ENCODE measurements around the gene ABCC12. TPM values are rescaled to one million over a fixed set of nuclear protein-coding genes. Genes with fewer than 3 reads are reported as not detected.

ABCC12 gene
- total and polyA plus RNA-seq, 2 of the 8 experiments (the other 6 are each of a cell fraction or from before 2014, with no cell fraction given) = 0.05 TPM; not detected in 1

DNA sequence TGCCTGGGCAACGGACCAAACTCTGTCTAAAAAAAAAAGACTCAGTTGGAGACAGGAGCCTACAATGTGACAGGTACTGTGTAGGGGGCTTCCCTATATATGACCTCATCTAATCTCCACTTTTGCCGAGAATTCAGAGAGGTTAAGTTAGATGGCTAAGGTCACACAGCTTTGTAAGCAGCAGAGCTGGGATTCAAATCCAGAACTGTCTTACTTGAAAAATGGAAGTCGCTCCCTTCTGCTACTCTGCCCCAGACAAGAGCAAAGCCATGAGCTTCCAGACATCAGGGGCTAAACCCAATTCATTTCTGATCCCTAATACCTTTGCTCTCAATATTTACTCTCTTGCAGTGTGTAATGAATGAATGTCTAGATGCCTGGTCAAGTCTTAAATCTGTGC, 41.5 kb upstream of the ABCC12 start (continued):
- TF ChIP-seq RAD21 (IDR thresholded peaks at IDR 0.05 in 1 of 2, conservative IDR thresholded peaks at IDR 0.05 in 1 of 2; ENCODE audit: low read depth in 2 of 2, low read length in 2 of 2) = no peak
- TF ChIP-seq BCL11A (IDR thresholded peaks at IDR 0.05; ENCODE audit: low read depth in 2 of 2, low read length in 2 of 2) = no peak
- no peak for TF ChIP-seq SIN3A (conservative IDR thresholded peaks at IDR 0.05 in 1 of 2, IDR thresholded peaks at IDR 0.05 in 1 of 2; ENCODE audit: low read depth in 1 of 2, low read length in 2 of 2)
- TF ChIP-seq, protein P1, sequence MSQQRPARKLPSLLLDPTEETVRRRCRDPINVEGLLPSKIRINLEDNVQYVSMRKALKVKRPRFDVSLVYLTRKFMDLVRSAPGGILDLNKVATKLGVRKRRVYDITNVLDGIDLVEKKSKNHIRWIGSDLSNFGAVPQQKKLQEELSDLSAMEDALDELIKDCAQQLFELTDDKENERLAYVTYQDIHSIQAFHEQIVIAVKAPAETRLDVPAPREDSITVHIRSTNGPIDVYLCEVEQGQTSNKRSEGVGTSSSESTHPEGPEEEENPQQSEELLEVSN (IDR thresholded peaks at IDR 0.05) = no peak
- TF ChIP-seq, protein P2, sequence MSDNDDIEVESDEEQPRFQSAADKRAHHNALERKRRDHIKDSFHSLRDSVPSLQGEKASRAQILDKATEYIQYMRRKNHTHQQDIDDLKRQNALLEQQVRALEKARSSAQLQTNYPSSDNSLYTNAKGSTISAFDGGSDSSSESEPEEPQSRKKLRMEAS (IDR thresholded peaks at IDR 0.05) = no peak

All from H1 (cell line).